Astrocyte (in vitro differentiated cells and primary cell): ENCODE results near the gene ACADSB.

Experiments
- CTCF ChIP-seq: IDR thresholded peaks from 2 replicates; pipeline ENCODE4 v1.5.1; 2011; ENCODE audit warnings: low read depth, mild to moderate bottlenecking, inconsistent platforms, low read length, moderate library complexity; ENCODE audit not compliant: insufficient read depth
- EZH2 ChIP-seq: IDR thresholded peaks from 2 replicates; pipeline ENCODE4 v1.6.1; 2012; ENCODE audit warnings: mild to moderate bottlenecking, low read length, inconsistent platforms; ENCODE audit not compliant: insufficient read depth

DNA sequence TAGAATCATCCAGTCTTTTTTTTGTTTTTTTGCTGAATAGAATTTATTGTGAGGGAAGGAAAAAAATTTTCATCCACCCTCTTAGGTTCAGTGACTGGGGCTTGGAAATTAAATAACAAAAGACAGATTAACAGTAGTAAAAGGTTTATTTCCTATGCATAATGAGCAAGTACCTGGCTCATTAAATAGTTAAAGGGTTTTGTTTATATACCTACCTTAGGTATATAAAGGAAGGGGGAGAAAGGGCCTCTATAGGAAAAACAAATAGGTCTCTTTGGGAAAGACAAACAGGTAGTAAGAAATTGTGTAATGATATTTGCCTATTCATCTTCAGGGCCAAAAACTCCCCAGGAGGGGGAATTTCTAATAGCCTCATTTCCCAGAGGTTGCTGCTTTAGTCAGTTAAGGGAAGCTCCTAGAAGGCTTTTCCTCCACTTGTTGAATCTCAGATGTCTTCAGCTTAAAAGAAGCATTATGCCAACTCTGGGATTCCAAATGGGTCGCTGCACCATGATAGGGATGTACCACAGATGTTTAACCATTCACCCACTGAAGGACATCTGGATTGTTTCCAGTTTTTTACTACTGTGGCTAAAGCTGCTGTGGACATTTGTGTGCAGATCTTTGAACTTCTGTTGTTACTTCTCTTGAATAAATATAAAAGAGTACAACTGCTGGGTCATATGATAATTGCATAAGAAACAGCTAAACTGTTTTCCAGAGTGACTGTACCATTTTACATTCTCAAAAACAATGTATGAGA is 11.3 kb downstream of the ACADSB start:
- no peak for TF ChIP-seq CTCF
- no peak for TF ChIP-seq EZH2
